Activated CD4-positive, alpha-beta T cell treated with anti-CD3 and anti-CD28 coated beads for 24 hours (primary cell): ENCODE data around the gene HLF.

Source experiments
- DNase-seq, 2 donors: peaks; one replicate each; pipeline ENCODE4 v3.0.0-alpha.2; 2020; ENCODE audit warnings: low read depth in 2 of 2

Gene HLF

GRCh38 chr17:55308613-55309391 is 44.0 kb downstream of the HLF start:
- DNase-seq = no peak

- no peak for DNase-seq
Measured at GRCh38 chr17:55311767-55312375, 47.1 kb downstream of the HLF start.

GRCh38 chr17:55312852-55313251 is 48.1 kb downstream of the HLF start:
- no peak for DNase-seq

- DNase-seq = no peak
Measured at GRCh38 chr17:55314061-55314783, 49.5 kb downstream of the HLF start.

GRCh38 chr17:55314784-55315491 is 50.2 kb downstream of the HLF start:
- DNase-seq = no peak

- DNase-seq = no peak
Measured at GRCh38 chr17:55316499-55316898, 51.7 kb downstream of the HLF start.

- DNase-seq = no peak
Measured at GRCh38 chr17:55317284-55317683, 52.5 kb downstream of the HLF start.

- no peak for DNase-seq
Measured at GRCh38 chr17:55318081-55318480, 53.3 kb downstream of the HLF start.

GRCh38 chr17:55318715-55319487 is 54.1 kb downstream of the HLF start:
- no peak for DNase-seq

GRCh38 chr17:55319933-55320593 is 55.3 kb downstream of the HLF start:
- no peak for DNase-seq

GRCh38 chr17:55320594-55321426 is 56.0 kb downstream of the HLF start:
- no peak for DNase-seq

GRCh38 chr17:55321427-55322060 is 56.8 kb downstream of the HLF start:
- no peak for DNase-seq

GRCh38 chr17:55322453-55322985 is 57.8 kb downstream of the HLF start:
- DNase-seq = no peak

GRCh38 chr17:55323518-55324295 is 58.9 kb downstream of the HLF start:
- no peak for DNase-seq

- no peak for DNase-seq
Measured at GRCh38 chr17:55324296-55324978, 59.7 kb downstream of the HLF start.

- no peak for DNase-seq
Measured at GRCh38 chr17:55325406-55325805, 60.6 kb downstream of the HLF start.

GRCh38 chr17:55326030-55326429 is 61.3 kb downstream of the HLF start:
- no peak for DNase-seq
